ENCODE results near the gene C2CD2.

GRCh38 chr21:41950941-41951351, 2.9 kb downstream of the C2CD2 start:
- no peak for TF ChIP-seq CTCF (IDR thresholded peaks at IDR 0.05; ENCODE audit: low read depth, low read length, poor library complexity, severe bottlenecking)
- no peak for TF ChIP-seq EZH2phosphoT487 (IDR thresholded peaks at IDR 0.05; ENCODE audit: borderline replicate concordance, low read length)
